ENCODE data around the gene MAP3K9.

MAP3K9 gene

GRCh38 chr14:70701610-70702009 lies 107.7 kb downstream of the MAP3K9 start:
- TF ChIP-seq, protein P1, sequence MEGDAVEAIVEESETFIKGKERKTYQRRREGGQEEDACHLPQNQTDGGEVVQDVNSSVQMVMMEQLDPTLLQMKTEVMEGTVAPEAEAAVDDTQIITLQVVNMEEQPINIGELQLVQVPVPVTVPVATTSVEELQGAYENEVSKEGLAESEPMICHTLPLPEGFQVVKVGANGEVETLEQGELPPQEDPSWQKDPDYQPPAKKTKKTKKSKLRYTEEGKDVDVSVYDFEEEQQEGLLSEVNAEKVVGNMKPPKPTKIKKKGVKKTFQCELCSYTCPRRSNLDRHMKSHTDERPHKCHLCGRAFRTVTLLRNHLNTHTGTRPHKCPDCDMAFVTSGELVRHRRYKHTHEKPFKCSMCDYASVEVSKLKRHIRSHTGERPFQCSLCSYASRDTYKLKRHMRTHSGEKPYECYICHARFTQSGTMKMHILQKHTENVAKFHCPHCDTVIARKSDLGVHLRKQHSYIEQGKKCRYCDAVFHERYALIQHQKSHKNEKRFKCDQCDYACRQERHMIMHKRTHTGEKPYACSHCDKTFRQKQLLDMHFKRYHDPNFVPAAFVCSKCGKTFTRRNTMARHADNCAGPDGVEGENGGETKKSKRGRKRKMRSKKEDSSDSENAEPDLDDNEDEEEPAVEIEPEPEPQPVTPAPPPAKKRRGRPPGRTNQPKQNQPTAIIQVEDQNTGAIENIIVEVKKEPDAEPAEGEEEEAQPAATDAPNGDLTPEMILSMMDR (IDR thresholded peaks at IDR 0.05; ENCODE audit: insufficient read depth, low read length) = no peak
- TF ChIP-seq SPI1 (IDR thresholded peaks at IDR 0.05; ENCODE audit: borderline replicate concordance, low read depth) (peak; percentile 4; the same call in 1 of the 2 replicates), GABPA (IDR thresholded peaks at IDR 0.05; ENCODE audit: low read depth) (no peak), POLR2AphosphoS5 (IDR thresholded peaks at IDR 0.05; ENCODE audit: low read depth) (no peak)
- TF ChIP-seq, protein P2, sequence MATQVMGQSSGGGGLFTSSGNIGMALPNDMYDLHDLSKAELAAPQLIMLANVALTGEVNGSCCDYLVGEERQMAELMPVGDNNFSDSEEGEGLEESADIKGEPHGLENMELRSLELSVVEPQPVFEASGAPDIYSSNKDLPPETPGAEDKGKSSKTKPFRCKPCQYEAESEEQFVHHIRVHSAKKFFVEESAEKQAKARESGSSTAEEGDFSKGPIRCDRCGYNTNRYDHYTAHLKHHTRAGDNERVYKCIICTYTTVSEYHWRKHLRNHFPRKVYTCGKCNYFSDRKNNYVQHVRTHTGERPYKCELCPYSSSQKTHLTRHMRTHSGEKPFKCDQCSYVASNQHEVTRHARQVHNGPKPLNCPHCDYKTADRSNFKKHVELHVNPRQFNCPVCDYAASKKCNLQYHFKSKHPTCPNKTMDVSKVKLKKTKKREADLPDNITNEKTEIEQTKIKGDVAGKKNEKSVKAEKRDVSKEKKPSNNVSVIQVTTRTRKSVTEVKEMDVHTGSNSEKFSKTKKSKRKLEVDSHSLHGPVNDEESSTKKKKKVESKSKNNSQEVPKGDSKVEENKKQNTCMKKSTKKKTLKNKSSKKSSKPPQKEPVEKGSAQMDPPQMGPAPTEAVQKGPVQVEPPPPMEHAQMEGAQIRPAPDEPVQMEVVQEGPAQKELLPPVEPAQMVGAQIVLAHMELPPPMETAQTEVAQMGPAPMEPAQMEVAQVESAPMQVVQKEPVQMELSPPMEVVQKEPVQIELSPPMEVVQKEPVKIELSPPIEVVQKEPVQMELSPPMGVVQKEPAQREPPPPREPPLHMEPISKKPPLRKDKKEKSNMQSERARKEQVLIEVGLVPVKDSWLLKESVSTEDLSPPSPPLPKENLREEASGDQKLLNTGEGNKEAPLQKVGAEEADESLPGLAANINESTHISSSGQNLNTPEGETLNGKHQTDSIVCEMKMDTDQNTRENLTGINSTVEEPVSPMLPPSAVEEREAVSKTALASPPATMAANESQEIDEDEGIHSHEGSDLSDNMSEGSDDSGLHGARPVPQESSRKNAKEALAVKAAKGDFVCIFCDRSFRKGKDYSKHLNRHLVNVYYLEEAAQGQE (IDR thresholded peaks at IDR 0.05; ENCODE audit: insufficient replicate concordance, low read depth) = no peak
- H3K4me3 ChIP-seq (replicated peaks; ENCODE audit: insufficient read depth, low read length) = no peak overlapping the region
- no peak for DNase-seq (ENCODE audit: low read depth in 1 of 2, low spot score in 1 of 2)
- no peak overlapping the region for H3K27ac ChIP-seq (replicated peaks)
- no peaks in the 10 kb centered on the region for H3K27me3 ChIP-seq (ENCODE audit: insufficient read depth, poor library complexity, severe bottlenecking)

DNA sequence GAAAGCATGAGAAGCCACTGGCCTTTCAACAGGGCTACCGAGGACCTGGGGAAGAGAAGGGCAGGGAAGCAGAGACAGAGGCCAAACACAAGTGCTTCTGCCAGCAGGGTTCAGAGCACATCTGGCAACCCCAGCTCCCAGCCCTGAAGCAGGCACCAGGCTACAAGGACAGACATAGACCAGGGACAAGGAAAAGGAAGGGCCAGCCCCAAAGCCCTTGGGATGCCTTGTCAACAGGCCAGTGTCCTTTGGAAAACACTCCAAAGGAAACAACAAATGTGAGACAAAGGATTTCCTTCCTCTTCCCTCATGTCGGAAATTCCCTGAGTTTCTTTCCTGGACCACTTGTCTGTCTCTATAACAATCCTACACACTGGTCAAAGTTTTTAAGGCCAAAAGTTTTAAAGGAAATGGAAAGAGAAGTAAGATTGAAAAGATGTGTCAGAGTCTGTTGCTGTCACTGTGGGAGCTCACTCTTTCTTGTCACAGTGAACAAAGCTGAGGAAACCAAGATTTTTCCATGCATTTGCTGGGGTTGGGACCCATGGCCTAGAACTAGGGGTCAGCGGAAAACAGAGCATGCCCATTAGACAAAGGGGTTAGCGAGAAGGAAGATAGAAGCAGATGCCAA lies 108.2 kb downstream of the MAP3K9 start:
- Histone ChIP-seq H3K27me3 (ENCODE audit: insufficient read depth, poor library complexity, severe bottlenecking) (no peaks in the 10 kb centered on the region), H3K27ac (replicated peaks) (no peak overlapping the region), H3K4me3 (replicated peaks; ENCODE audit: insufficient read depth, low read length) (no peak overlapping the region)
- TF ChIP-seq SPI1 (IDR thresholded peaks at IDR 0.05; ENCODE audit: borderline replicate concordance, low read depth) = no peak
- TF ChIP-seq, protein P2 (IDR thresholded peaks at IDR 0.05; ENCODE audit: insufficient replicate concordance, low read depth) = no peak
- no peak for TF ChIP-seq POLR2AphosphoS5 (IDR thresholded peaks at IDR 0.05; ENCODE audit: low read depth)
- DNase-seq (ENCODE audit: low read depth in 1 of 2, low spot score in 1 of 2) = no peak

GRCh38 chr14:70699646-70700045 lies 109.7 kb downstream of the MAP3K9 start:
- Histone ChIP-seq H3K27me3 (ENCODE audit: insufficient read depth, poor library complexity, severe bottlenecking) (no peaks in the 10 kb centered on the region), H3K27ac (replicated peaks) (no peak overlapping the region), H3K4me3 (replicated peaks; ENCODE audit: insufficient read depth, low read length) (no peak overlapping the region)
- no peak for DNase-seq (ENCODE audit: low read depth in 1 of 2, low spot score in 1 of 2)
- TF ChIP-seq, protein P1 (IDR thresholded peaks at IDR 0.05; ENCODE audit: insufficient read depth, low read length) = no peak
- TF ChIP-seq SPI1 (IDR thresholded peaks at IDR 0.05; ENCODE audit: borderline replicate concordance, low read depth) = no peak
- TF ChIP-seq GABPA (IDR thresholded peaks at IDR 0.05; ENCODE audit: low read depth) = no peak
- TF ChIP-seq POLR2AphosphoS5 (IDR thresholded peaks at IDR 0.05; ENCODE audit: low read depth) = no peak
- TF ChIP-seq, protein P2 (IDR thresholded peaks at IDR 0.05; ENCODE audit: insufficient replicate concordance, low read depth) = no peak

Data from HL-60 (cell line).